ENCODE results near the gene TOMM22.

DNA sequence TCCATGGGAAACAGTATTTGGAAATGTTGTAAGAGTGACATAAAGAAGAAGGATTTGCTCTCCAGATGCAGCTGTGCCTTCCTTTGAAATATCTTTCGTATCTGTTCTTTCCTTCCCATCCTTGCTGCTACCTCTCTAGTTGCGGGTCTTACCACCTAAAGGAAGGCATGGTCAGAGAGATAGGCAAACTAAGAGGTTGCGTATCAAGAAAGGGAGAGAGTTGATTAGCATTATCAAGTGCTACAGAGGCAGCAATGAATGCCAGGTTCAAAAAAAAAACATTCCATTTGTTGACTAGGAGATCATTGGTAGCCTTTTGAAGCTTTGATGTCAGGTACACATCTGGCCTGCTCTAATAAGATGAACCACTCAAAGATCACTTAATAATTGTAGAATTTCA lies 28.6 kb downstream of the TOMM22 start:
- TF ChIP-seq, protein P1, sequence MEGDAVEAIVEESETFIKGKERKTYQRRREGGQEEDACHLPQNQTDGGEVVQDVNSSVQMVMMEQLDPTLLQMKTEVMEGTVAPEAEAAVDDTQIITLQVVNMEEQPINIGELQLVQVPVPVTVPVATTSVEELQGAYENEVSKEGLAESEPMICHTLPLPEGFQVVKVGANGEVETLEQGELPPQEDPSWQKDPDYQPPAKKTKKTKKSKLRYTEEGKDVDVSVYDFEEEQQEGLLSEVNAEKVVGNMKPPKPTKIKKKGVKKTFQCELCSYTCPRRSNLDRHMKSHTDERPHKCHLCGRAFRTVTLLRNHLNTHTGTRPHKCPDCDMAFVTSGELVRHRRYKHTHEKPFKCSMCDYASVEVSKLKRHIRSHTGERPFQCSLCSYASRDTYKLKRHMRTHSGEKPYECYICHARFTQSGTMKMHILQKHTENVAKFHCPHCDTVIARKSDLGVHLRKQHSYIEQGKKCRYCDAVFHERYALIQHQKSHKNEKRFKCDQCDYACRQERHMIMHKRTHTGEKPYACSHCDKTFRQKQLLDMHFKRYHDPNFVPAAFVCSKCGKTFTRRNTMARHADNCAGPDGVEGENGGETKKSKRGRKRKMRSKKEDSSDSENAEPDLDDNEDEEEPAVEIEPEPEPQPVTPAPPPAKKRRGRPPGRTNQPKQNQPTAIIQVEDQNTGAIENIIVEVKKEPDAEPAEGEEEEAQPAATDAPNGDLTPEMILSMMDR (IDR thresholded peaks at IDR 0.05 in 8 of 11, conservative IDR thresholded peaks at IDR 0.05 in 3 of 11): no peak
- TF ChIP-seq POLR2A (IDR thresholded peaks at IDR 0.05) (no peak), POLR2AphosphoS5 (IDR thresholded peaks at IDR 0.05) (no peak)
